Bronchial epithelial cell (primary cell): ENCODE data around the gene LENG1. TPM values are rescaled to one million over a fixed set of nuclear protein-coding genes. Genes with fewer than 3 reads are reported as not detected.

Experiments
- DNase-seq: peaks from one replicate; pipeline ENCODE4 v3.0.0-alpha.2; 2010; ENCODE audit warnings: low read depth
- FAIRE-seq: peaks from 2 replicates; lab custom pipeline; 2011; peaks lifted over from hg19 to GRCh38; lab: Jason Lieb, UNC
- H3K27me3 ChIP-seq: 2 replicates; pipeline ENCODE4 v1.5.1; 2011; ENCODE audit warnings: low read length; ENCODE audit not compliant: control insufficient read depth, insufficient read depth
- H3K36me3 ChIP-seq: 2 replicates; pipeline ENCODE4 v1.5.1; 2011; ENCODE audit warnings: low read length; ENCODE audit not compliant: control insufficient read depth, insufficient read depth
- H3K4me3 ChIP-seq: 2 replicates; pipeline ENCODE4 v1.5.1; 2011; ENCODE audit warnings: mild to moderate bottlenecking, low read depth, low read length, control low read depth
- CTCF ChIP-seq: IDR thresholded peaks from 2 replicates; pipeline ENCODE4 v1.5.1; 2011; ENCODE audit warnings: mild to moderate bottlenecking, moderate library complexity, low read length, control low read depth, inconsistent platforms; ENCODE audit not compliant: insufficient read depth, severe bottlenecking
- total RNA-seq: library from RNA; depleted of rRNA; stranded (reverse); fragments of >200 nt; gene quantifications from 2 replicates; pipeline ENCODE4 v1.2.1, GENCODE V29; 2014

Gene LENG1
- total RNA-seq, 1 donor from 2014 or later, result 9.7 TPM

GRCh38 chr19:54191011-54191810 lies 31.7 kb upstream of the LENG1 start, which contains the start of gene TSEN34:
TSS of gene TSEN34 (plus strand) at chr19:54191308. CDS start at chr19:54191365, 57 bp downstream.
- TF ChIP-seq CTCF, result no peak
- Histone ChIP-seq H3K27me3 (no peaks in the 10 kb centered on the region), H3K4me3 (peak within 1 kb of the TSS; percentile 82), H3K36me3 (peaks cover 8% of the 10 kb centered on the region)
- DNase-seq (no peak), FAIRE-seq (no peak)

GRCh38 chr19:54190503-54191010 lies 31.0 kb upstream of the LENG1 start:
- no peak for FAIRE-seq

GRCh38 chr19:54189735-54190502 lies 30.4 kb upstream of the LENG1 start:
- H3K4me3 ChIP-seq, result peak overlapping the region; percentile 82
- DNase-seq (peak; percentile 99), FAIRE-seq (peak; percentile 99)
- no peaks in the 10 kb centered on the region for H3K27me3 ChIP-seq
- no peak for TF ChIP-seq CTCF
- peaks cover 10% of the 10 kb centered on the region for H3K36me3 ChIP-seq

More at GRCh38 chr19:54190503-54191010, 31.0 kb upstream of the LENG1 start:
- Histone ChIP-seq H3K36me3 (peaks cover 8% of the 10 kb centered on the region), H3K27me3 (no peaks in the 10 kb centered on the region), H3K4me3 (peak overlapping the region; percentile 82)
- TF ChIP-seq CTCF, result no peak
- DNase-seq, result peak; percentile 97

GRCh38 chr19:54189145-54189734 lies 29.7 kb upstream of the LENG1 start, which contains the start of gene MBOAT7:
TSS of gene MBOAT7 (minus strand) at chr19:54189580. CDS start at chr19:54188508, 1,072 bp downstream.
- peak within 1 kb of the TSS; percentile 82 for H3K4me3 ChIP-seq
- FAIRE-seq (no peak), DNase-seq (peak; percentile 47)
- H3K36me3 ChIP-seq, result peaks cover 10% of the 10 kb centered on the region
- peak; percentile 25 for TF ChIP-seq CTCF
- no peaks in the 10 kb centered on the region for H3K27me3 ChIP-seq

- no peaks in the 10 kb centered on the region for H3K27me3 ChIP-seq
- peak overlapping the region; percentile 82 for H3K4me3 ChIP-seq
- no peak for TF ChIP-seq CTCF
- H3K36me3 ChIP-seq, result peaks cover 11% of the 10 kb centered on the region
- DNase-seq (no peak), FAIRE-seq (no peak)
Observed at GRCh38 chr19:54188215-54188871, 28.8 kb upstream of the LENG1 start.
